ENCODE measurements around the gene CDH9. TPM values are rescaled to one million over a fixed set of nuclear protein-coding genes. Genes with fewer than 3 reads are reported as not detected.

CDH9 gene
- total and polyA plus RNA-seq, 2 experiments from 2014 or later, result not detected

DNA sequence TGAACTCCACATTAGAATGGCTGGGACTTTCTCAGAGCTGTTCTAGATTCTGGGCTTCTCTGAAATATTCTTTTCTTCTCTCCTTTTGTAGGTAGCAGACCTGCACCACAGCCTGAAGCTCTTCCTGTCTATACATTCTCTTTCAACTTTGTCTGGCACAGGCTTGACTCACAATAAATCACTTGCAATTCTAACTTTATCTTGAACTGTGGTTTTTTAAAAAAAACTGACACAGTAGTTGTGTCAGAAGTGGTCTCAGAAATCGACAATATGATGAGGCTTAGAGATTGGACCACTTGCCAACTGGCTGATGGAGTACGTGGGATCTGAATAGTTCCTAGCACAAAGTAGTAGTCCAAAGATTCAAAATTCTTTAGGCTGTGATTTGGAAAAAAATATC is 24.1 kb upstream of the CDH9 start:
- H3K27ac ChIP-seq, result no peak overlapping the region
- no peak overlapping the region for H3K4me2 ChIP-seq (ENCODE audit: unreplicated experiment)
- H3K4me1 ChIP-seq (ENCODE audit: insufficient read depth), result no peaks in the 10 kb centered on the region
- no peaks in the 10 kb centered on the region for H3K79me2 ChIP-seq (ENCODE audit: insufficient read depth)
- no peaks in the 10 kb centered on the region for H3K27me3 ChIP-seq (replicated peaks; ENCODE audit: insufficient read depth)
- no peak for DNase-seq
- no peak overlapping the region for H3K4me3 ChIP-seq
- H3K36me3 ChIP-seq (ENCODE audit: low read depth), result no peaks in the 10 kb centered on the region
- H3K9ac ChIP-seq, result no peak overlapping the region
- no peak for TF ChIP-seq EZH2 (IDR thresholded peaks at IDR 0.05; ENCODE audit: insufficient read depth, poor library complexity, severe bottlenecking)
- TF ChIP-seq EZH2phosphoT487 (IDR thresholded peaks at IDR 0.05; ENCODE audit: insufficient read depth, low read depth), result no peak
- H3K9me2 ChIP-seq (ENCODE audit: insufficient read depth), result no peaks in the 10 kb centered on the region
- no peaks in the 10 kb centered on the region for H3F3A ChIP-seq (ENCODE audit: insufficient read depth)
- in situ Hi-C loops (cut with MboI), result no loop called here
- H3K9me3 ChIP-seq (ENCODE audit: low read depth), result no peaks in the 10 kb centered on the region
- 12 to 16% methylated on average over 2 of the region's 2 CpGs for WGBS, 2 experiments (ENCODE audit: low coverage in 1 of 2, low lambda C conversion rate in 2 of 2, missing lambda C conversion rate in 2 of 2)
- H4K20me1 ChIP-seq (ENCODE audit: insufficient read depth), result no peaks in the 10 kb centered on the region
- no peak overlapping the region for H2AFZ ChIP-seq

DNA sequence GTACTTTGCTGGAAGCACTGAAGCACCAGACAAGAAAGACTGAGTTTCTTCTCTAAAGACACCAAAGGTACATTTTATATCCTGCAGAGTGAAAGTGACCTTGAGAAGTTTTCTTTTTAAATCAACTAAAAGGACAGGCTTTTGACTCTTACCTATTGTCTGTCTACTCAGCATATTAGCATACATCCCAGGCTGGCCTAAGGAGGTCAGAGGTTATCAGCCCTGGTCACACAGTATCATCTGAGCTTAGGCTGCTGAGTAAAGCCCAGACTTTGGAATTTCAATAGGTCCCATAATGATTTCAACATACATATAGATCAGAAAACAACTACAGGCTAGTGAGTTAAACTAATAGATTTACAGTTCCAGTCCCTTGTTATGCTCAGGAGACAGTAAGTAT is 10.1 kb upstream of the CDH9 start:
- H3K27me3 ChIP-seq (replicated peaks; ENCODE audit: insufficient read depth), result no peaks in the 10 kb centered on the region
- in situ Hi-C loops (cut with MboI), result no loop called here
- no peaks in the 10 kb centered on the region for H4K20me1 ChIP-seq (ENCODE audit: insufficient read depth)
- H3K4me3 ChIP-seq, result no peak overlapping the region
- H3K36me3 ChIP-seq (ENCODE audit: low read depth), result no peaks in the 10 kb centered on the region
- no peaks in the 10 kb centered on the region for H3K9me3 ChIP-seq (ENCODE audit: low read depth)
- DNase-seq, result no peak
- peaks cover 6% of the 10 kb centered on the region; the same call in 1 of the 2 replicates for H3K9me2 ChIP-seq (ENCODE audit: insufficient read depth)
- no peaks in the 10 kb centered on the region for H3K79me2 ChIP-seq (ENCODE audit: insufficient read depth)
- no peaks in the 10 kb centered on the region for H3F3A ChIP-seq (ENCODE audit: insufficient read depth)
- no peak overlapping the region for H3K27ac ChIP-seq
- H3K4me1 ChIP-seq (ENCODE audit: insufficient read depth), result no peaks in the 10 kb centered on the region
- no peak overlapping the region for H2AFZ ChIP-seq
- TF ChIP-seq EZH2 (IDR thresholded peaks at IDR 0.05; ENCODE audit: insufficient read depth, poor library complexity, severe bottlenecking), result no peak
- TF ChIP-seq EZH2phosphoT487 (IDR thresholded peaks at IDR 0.05; ENCODE audit: insufficient read depth, low read depth), result no peak
- H3K9ac ChIP-seq, result no peak overlapping the region
- no peak overlapping the region for H3K4me2 ChIP-seq (ENCODE audit: unreplicated experiment)

DNA sequence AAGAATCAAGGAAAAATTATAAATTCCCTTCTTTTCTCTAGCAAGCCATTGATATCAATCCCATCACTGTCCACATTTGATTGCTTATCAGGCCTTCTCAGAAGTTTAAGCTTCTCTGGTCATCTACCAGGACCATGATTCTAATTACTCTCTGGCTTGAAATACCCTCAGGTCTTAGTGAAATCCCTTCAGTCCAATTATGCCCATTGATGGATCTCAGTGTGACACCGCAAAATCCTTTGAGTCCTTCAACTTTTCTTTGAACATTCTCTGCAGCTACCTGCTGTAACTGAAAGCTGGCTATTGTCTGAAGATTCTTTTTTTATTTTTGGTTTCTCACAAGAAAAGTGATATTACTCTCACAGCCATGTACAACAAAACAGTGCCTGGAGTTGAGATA is 3.0 kb upstream of the CDH9 start:
- no peak overlapping the region for H3K27ac ChIP-seq
- no peaks in the 10 kb centered on the region for H3K79me2 ChIP-seq (ENCODE audit: insufficient read depth)
- H3K36me3 ChIP-seq (ENCODE audit: low read depth), result no peaks in the 10 kb centered on the region
- no peak for TF ChIP-seq EZH2phosphoT487 (IDR thresholded peaks at IDR 0.05; ENCODE audit: insufficient read depth, low read depth)
- no peak for TF ChIP-seq EZH2 (IDR thresholded peaks at IDR 0.05; ENCODE audit: insufficient read depth, poor library complexity, severe bottlenecking)
- H3K27me3 ChIP-seq (replicated peaks; ENCODE audit: insufficient read depth), result no peaks in the 10 kb centered on the region
- in situ Hi-C loops (cut with MboI), result no loop called here
- no peak overlapping the region for H3K4me3 ChIP-seq
- H3K9me3 ChIP-seq (ENCODE audit: low read depth), result no peaks in the 10 kb centered on the region
- H4K20me1 ChIP-seq (ENCODE audit: insufficient read depth), result no peaks in the 10 kb centered on the region
- 48 to 58% methylated on average over 1 of the region's 1 CpG for WGBS, 2 experiments (ENCODE audit: low coverage in 1 of 2, low lambda C conversion rate in 2 of 2, missing lambda C conversion rate in 2 of 2)
- H3K9ac ChIP-seq, result no peak overlapping the region
- no peak overlapping the region for H2AFZ ChIP-seq
- H3K4me1 ChIP-seq (ENCODE audit: insufficient read depth), result no peaks in the 10 kb centered on the region
- H3F3A ChIP-seq (ENCODE audit: insufficient read depth), result no peaks in the 10 kb centered on the region
- DNase-seq, result no peak
- H3K9me2 ChIP-seq (ENCODE audit: insufficient read depth), result no peaks in the 10 kb centered on the region
- no peak overlapping the region for H3K4me2 ChIP-seq (ENCODE audit: unreplicated experiment)

DNA sequence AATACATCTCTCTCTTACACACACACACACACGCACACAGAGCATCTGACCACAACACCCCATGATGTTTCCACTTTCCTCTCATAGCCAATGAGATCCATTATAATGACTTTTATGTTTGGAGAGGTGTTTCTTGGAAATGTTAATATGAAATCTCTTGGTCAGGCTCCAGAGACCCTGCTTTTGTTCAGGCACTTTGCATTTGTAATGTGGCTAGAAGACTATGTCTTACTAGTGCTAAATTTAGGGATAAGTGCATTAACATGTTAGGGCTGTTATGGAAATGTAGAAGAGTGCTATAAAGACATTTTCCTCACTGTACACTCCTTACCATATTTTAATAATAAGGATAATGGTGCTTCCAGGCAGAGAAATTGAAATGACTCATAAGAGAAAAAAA is 3.8 kb downstream of the CDH9 start:
- Histone ChIP-seq H3K9me2 (ENCODE audit: insufficient read depth) (no peaks in the 10 kb centered on the region), H3K27me3 (replicated peaks; ENCODE audit: insufficient read depth) (no peaks in the 10 kb centered on the region), H3K4me1 (ENCODE audit: insufficient read depth) (no peaks in the 10 kb centered on the region), H3K4me2 (ENCODE audit: unreplicated experiment) (no peak overlapping the region), H3K4me3 (no peak overlapping the region), H3K9me3 (ENCODE audit: low read depth) (no peaks in the 10 kb centered on the region), H3K36me3 (ENCODE audit: low read depth) (no peaks in the 10 kb centered on the region), H4K20me1 (ENCODE audit: insufficient read depth) (no peaks in the 10 kb centered on the region), H2AFZ (no peak overlapping the region), H3K79me2 (ENCODE audit: insufficient read depth) (no peaks in the 10 kb centered on the region), H3K9ac (no peak overlapping the region), H3F3A (ENCODE audit: insufficient read depth) (no peaks in the 10 kb centered on the region), H3K27ac (no peak overlapping the region)
- in situ Hi-C loops (cut with MboI), result no loop called here
- no peak for DNase-seq
- WGBS, 2 experiments (ENCODE audit: low coverage in 1 of 2, low lambda C conversion rate in 2 of 2, missing lambda C conversion rate in 2 of 2), result 7 to 10% methylated on average over 1 of the region's 1 CpG
- no peak for TF ChIP-seq EZH2phosphoT487 (IDR thresholded peaks at IDR 0.05; ENCODE audit: insufficient read depth, low read depth)
- no peak for TF ChIP-seq EZH2 (IDR thresholded peaks at IDR 0.05; ENCODE audit: insufficient read depth, poor library complexity, severe bottlenecking)

DNA sequence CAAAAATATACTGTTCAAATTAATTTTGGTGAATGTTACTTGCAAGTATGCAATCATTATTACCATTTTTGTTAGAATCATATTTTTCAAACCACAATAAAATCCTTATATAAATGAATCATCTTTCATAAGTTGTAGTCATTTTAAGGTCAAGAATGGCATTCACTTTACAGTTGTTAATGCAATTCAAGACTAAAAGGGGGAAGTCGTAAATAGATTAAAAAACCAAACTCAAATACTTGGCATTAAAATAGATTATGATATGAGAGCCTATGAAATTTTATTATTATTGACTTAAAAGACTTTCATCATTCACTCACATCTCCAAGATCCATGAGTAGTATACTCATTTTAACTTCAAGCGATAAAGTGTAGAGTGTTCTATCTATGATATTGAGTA is 11.6 kb downstream of the CDH9 start:
- Histone ChIP-seq H3K36me3 (ENCODE audit: low read depth) (no peaks in the 10 kb centered on the region), H4K20me1 (ENCODE audit: insufficient read depth) (no peaks in the 10 kb centered on the region), H3K4me2 (ENCODE audit: unreplicated experiment) (no peak overlapping the region), H3K79me2 (ENCODE audit: insufficient read depth) (no peaks in the 10 kb centered on the region), H3K9me2 (ENCODE audit: insufficient read depth) (no peaks in the 10 kb centered on the region), H3K27me3 (replicated peaks; ENCODE audit: insufficient read depth) (no peaks in the 10 kb centered on the region), H3K27ac (no peak overlapping the region), H3F3A (ENCODE audit: insufficient read depth) (no peaks in the 10 kb centered on the region), H2AFZ (no peak overlapping the region), H3K4me1 (ENCODE audit: insufficient read depth) (no peaks in the 10 kb centered on the region), H3K9ac (no peak overlapping the region), H3K4me3 (no peak overlapping the region), H3K9me3 (ENCODE audit: low read depth) (no peaks in the 10 kb centered on the region)
- whole genome bisulfite sequencing, 2 experiments (ENCODE audit: low coverage in 1 of 2, low lambda C conversion rate in 2 of 2, missing lambda C conversion rate in 2 of 2), result 32 to 33% methylated on average over 2 of the region's 2 CpGs
- no peak for TF ChIP-seq EZH2phosphoT487 (IDR thresholded peaks at IDR 0.05; ENCODE audit: insufficient read depth, low read depth)
- no peak for TF ChIP-seq EZH2 (IDR thresholded peaks at IDR 0.05; ENCODE audit: insufficient read depth, poor library complexity, severe bottlenecking)
- in situ Hi-C loops (cut with MboI), result no loop called here
- no peak for DNase-seq

All from GM23248 (cell line).